ENCODE results near the gene PSIP1. TPM values are rescaled to one million over a fixed set of nuclear protein-coding genes. Genes with fewer than 3 reads are reported as not detected.
"Not testable (repeated sequence)": the region's sequence is repeated elsewhere in the genome, so short reads cannot be mapped to it uniquely, and the experiment has no call there.

Gene PSIP1
- total and polyA plus RNA-seq, 2 experiments from 2014 or later, result 36.9 to 58.0 TPM

- no peak for DNase-seq
- no peaks in the 10 kb centered on the region for H3K27me3 ChIP-seq (replicated peaks; ENCODE audit: insufficient read depth)
- no peak overlapping the region for H3K4me2 ChIP-seq (ENCODE audit: unreplicated experiment)
Measured at GRCh38 chr9:15529566-15530324, 19.0 kb upstream of the PSIP1 start.

DNA sequence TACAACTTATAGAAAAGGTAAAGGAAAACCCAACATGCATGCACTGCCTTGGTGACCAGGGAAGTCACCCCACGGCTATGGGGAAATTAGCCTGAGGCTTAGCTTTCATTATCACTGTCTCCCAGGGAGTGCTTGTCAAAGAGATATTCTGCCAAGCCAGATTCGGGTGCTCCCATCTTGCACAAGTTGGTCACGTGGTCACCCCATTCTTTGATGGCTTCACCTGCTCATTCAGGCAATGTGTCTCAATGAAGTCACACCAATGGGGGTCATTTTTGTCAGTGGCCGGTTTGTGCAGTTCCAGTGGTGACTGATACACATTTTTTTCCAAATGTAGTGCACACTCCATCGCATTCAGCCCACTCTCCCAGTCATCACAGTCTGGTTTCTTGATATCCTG, 16.3 kb upstream of the PSIP1 start:
- H3K9me2 ChIP-seq (ENCODE audit: insufficient read depth); H3K4me1 ChIP-seq (ENCODE audit: insufficient read depth); DNase-seq; H3K4me2 ChIP-seq (ENCODE audit: unreplicated experiment); H3K27ac ChIP-seq; H3K36me3 ChIP-seq (ENCODE audit: low read depth); H3K4me3 ChIP-seq; in situ Hi-C loops (cut with MboI); H3K79me2 ChIP-seq (ENCODE audit: insufficient read depth); H3K9me3 ChIP-seq (ENCODE audit: low read depth); H3F3A ChIP-seq (ENCODE audit: insufficient read depth); H2AFZ ChIP-seq; H3K9ac ChIP-seq; H3K27me3 ChIP-seq (replicated peaks; ENCODE audit: insufficient read depth); H4K20me1 ChIP-seq (ENCODE audit: insufficient read depth): not testable (repeated sequence)
- 62 to 73% methylated on average over 5 of the region's 5 CpGs for WGBS, 2 experiments (ENCODE audit: low coverage in 1 of 2, low lambda C conversion rate in 2 of 2, missing lambda C conversion rate in 2 of 2)

More at GRCh38 chr9:15529566-15530324, 19.0 kb upstream of the PSIP1 start:
- H3K4me1 ChIP-seq (ENCODE audit: insufficient read depth), result no peaks in the 10 kb centered on the region
- no peak overlapping the region for H3K4me3 ChIP-seq
- no peaks in the 10 kb centered on the region for H4K20me1 ChIP-seq (ENCODE audit: insufficient read depth)
- H2AFZ ChIP-seq, result no peak overlapping the region
- H3K27ac ChIP-seq, result no peak overlapping the region
- no peaks in the 10 kb centered on the region for H3K79me2 ChIP-seq (ENCODE audit: insufficient read depth)
- in situ Hi-C loops (cut with MboI), result no loop called here
- no peak overlapping the region for H3K9ac ChIP-seq
- no peaks in the 10 kb centered on the region for H3K9me3 ChIP-seq (ENCODE audit: low read depth)
- 25 to 27% methylated on average over 4 of the region's 4 CpGs for WGBS, 2 experiments (ENCODE audit: low coverage in 1 of 2, low lambda C conversion rate in 2 of 2, missing lambda C conversion rate in 2 of 2)
- no peaks in the 10 kb centered on the region for H3F3A ChIP-seq (ENCODE audit: insufficient read depth)
- H3K9me2 ChIP-seq (ENCODE audit: insufficient read depth), result no peaks in the 10 kb centered on the region
- TF ChIP-seq EZH2 (IDR thresholded peaks at IDR 0.05; ENCODE audit: insufficient read depth, poor library complexity, severe bottlenecking) (no peak), EZH2phosphoT487 (IDR thresholded peaks at IDR 0.05; ENCODE audit: insufficient read depth, low read depth) (no peak)
- H3K36me3 ChIP-seq (ENCODE audit: low read depth), result no peaks in the 10 kb centered on the region

- Histone ChIP-seq H3K79me2 (ENCODE audit: insufficient read depth) (no peaks in the 10 kb centered on the region), H3K4me3 (no peak overlapping the region), H3K4me1 (ENCODE audit: insufficient read depth) (no peaks in the 10 kb centered on the region), H3K4me2 (ENCODE audit: unreplicated experiment) (no peak overlapping the region), H2AFZ (no peak overlapping the region), H3K27me3 (replicated peaks; ENCODE audit: insufficient read depth) (no peaks in the 10 kb centered on the region), H3K9me2 (ENCODE audit: insufficient read depth) (no peaks in the 10 kb centered on the region), H3K27ac (no peak overlapping the region), H4K20me1 (ENCODE audit: insufficient read depth) (no peaks in the 10 kb centered on the region), H3F3A (ENCODE audit: insufficient read depth) (no peaks in the 10 kb centered on the region), H3K36me3 (ENCODE audit: low read depth) (no peaks in the 10 kb centered on the region), H3K9me3 (ENCODE audit: low read depth) (no peaks in the 10 kb centered on the region), H3K9ac (no peak overlapping the region)
- DNase-seq, result no peak
- 67 to 72% methylated on average over 2 of the region's 2 CpGs for WGBS, 2 experiments (ENCODE audit: low coverage in 1 of 2, low lambda C conversion rate in 2 of 2, missing lambda C conversion rate in 2 of 2)
- in situ Hi-C loops (cut with MboI), result no loop called here
- TF ChIP-seq EZH2 (IDR thresholded peaks at IDR 0.05; ENCODE audit: insufficient read depth, poor library complexity, severe bottlenecking) (no peak), EZH2phosphoT487 (IDR thresholded peaks at IDR 0.05; ENCODE audit: insufficient read depth, low read depth) (no peak)
Measured at GRCh38 chr9:15525958-15526357, 15.2 kb upstream of the PSIP1 start.

DNA sequence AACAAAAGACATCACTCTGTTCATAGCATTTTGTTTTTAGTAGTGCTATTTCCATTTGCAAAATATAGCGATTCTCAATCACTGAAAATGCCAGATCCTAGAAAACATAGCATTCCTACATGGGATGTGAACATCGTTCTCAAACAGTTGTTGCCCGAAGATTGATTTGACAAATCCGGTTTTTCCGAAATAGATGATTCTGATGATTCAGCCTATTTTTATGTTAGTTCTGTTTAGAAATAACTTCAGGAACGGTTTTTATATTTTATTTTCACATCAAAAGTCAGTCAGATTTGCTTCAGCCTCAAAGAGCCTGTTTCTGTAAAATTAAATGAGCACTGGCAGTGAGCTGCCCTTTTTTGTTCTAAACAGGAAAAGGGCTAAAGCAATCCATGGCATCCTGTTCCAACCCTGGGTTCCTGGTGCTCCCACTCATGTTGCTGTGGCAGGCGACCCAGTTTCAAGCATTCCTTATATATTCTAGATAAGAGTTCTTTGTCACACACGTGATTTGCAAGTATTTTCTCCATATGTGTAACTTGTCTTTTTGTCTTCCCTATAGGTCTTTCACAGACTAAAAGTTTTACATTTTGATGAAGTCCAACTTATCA, 14.2 kb upstream of the PSIP1 start:
- no peaks in the 10 kb centered on the region for H3K79me2 ChIP-seq (ENCODE audit: insufficient read depth)
- WGBS, 2 experiments (ENCODE audit: low coverage in 1 of 2, low lambda C conversion rate in 2 of 2, missing lambda C conversion rate in 2 of 2), result 62 to 63% methylated on average over 8 of the region's 8 CpGs
- no peaks in the 10 kb centered on the region for H3K9me3 ChIP-seq (ENCODE audit: low read depth)
- H3K4me2 ChIP-seq (ENCODE audit: unreplicated experiment), result no peak overlapping the region
- H3F3A ChIP-seq (ENCODE audit: insufficient read depth), result no peaks in the 10 kb centered on the region
- H3K36me3 ChIP-seq (ENCODE audit: low read depth), result no peaks in the 10 kb centered on the region
- no peak overlapping the region for H2AFZ ChIP-seq
- no peak overlapping the region for H3K4me3 ChIP-seq
- no peaks in the 10 kb centered on the region for H3K4me1 ChIP-seq (ENCODE audit: insufficient read depth)
- H4K20me1 ChIP-seq (ENCODE audit: insufficient read depth), result no peaks in the 10 kb centered on the region
- TF ChIP-seq EZH2phosphoT487 (IDR thresholded peaks at IDR 0.05; ENCODE audit: insufficient read depth, low read depth) (no peak), EZH2 (IDR thresholded peaks at IDR 0.05; ENCODE audit: insufficient read depth, poor library complexity, severe bottlenecking) (no peak)
- H3K27ac ChIP-seq, result no peak overlapping the region
- DNase-seq, result no peak
- in situ Hi-C loops (cut with MboI), result no loop called here
- no peaks in the 10 kb centered on the region for H3K27me3 ChIP-seq (replicated peaks; ENCODE audit: insufficient read depth)
- H3K9me2 ChIP-seq (ENCODE audit: insufficient read depth), result no peaks in the 10 kb centered on the region
- no peak overlapping the region for H3K9ac ChIP-seq
